Suppressor macrophage treated with lipopolysaccharide for 4 hours (primary cell): ENCODE measurements around the gene NBAS.
"Not testable (repeated sequence)": the region's sequence is repeated elsewhere in the genome, so short reads cannot be mapped to it uniquely, and the experiment has no call there.

Experiments
- DNase-seq: peaks from one replicate; pipeline ENCODE4 v3.0.0-alpha.2; 2020

The NBAS gene

DNA sequence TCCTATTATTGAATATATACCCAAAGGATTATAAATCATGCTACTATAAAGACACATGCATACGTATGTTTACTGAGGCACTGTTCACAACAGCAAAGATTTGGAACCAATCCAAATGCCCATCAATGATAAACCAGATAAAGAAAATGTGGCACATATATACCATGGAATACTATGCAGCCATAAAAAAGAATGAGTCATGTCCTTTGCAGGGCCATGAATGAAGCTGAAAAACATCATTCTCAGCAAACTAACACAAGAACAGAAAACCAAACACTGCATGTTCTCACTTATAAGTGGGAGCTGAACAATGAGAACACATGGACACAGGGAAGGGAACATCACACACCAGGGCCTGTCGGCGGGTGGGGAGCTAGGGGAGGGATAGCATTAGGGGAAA is 310.2 kb downstream of the NBAS start:
- DNase-seq: not testable (repeated sequence)

DNA sequence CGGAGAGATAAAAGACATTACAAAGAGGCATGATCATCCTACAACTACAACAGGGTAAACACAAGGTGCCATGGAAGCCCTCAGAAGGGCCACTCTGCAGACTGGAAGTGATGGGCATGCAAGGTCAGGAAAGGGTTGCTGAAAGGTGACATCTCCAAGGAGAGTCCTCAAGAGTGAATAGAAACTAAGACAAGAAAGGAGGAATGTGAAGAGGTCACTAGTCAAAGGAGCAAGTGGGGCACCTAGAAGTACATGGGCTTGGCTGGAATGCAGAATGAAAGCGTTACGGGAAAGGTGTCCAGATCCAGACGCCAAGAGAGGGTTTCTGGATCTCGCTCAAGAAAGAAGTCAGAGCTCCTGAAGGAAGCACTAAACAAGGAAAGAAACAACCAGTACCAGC is 314.3 kb downstream of the NBAS start:
- DNase-seq: no peak

DNA sequence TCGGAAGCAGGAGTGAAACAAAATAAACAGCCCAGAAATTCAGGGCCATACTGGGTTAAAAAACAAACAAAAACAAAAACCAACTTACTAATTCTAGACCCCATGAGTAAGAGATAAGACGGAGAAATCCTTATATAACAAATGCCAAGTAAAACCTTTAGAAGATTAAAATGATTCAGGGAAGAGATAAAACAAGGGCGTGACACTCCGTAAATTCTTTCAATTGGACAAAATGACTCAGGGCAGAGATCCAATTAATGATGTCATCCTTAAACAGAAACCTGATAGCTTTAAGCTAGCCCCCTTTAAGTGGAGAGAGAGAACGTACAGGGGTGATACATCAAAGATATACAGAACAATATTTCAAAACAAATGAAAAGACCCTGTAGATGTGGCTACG is 317.4 kb downstream of the NBAS start:
- DNase-seq: no peak

DNA sequence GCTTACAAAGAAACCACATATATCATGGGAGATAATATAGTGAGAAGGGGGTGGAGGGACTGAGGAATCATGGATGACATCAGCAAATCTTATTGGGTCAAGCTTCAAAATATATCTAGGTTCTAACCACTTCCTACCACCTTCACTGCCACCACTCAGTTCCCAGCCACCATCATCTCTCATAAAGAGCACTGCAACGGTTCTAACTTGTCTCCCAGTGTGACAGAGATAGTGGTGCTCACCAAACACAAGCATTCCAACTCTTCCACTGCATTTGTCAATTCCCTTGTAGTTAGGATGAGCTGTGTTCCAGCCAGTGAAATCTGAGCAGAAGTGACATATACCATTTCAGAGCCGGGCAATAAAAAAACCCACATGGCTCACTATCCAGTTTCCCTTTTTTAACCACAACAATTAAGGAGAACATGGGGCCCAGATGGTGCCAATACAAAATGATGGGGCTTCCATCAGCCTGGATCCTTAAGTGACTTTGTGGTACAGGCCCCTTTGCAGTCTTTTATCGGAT is 318.1 kb downstream of the NBAS start:
- DNase-seq: no peak

DNA sequence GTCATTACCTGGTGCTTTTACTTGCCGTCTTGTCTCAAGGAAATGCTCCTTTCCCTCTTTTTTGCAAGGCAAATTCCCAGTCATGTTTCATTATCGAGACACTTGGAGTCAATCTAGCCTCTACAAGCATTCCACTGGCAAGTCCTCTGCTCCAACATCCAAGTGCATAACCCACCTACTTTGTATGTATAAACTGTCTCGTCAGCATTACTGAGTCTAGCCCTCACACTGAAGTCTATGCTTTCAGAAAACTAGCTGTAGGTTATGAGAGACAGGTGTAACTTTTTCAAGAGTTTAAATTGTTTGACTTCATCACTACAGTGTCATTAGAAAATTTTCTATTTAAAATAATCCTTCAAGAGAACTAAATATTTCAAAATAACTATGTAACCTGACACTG is 319.2 kb downstream of the NBAS start:
- no peak for DNase-seq

DNA sequence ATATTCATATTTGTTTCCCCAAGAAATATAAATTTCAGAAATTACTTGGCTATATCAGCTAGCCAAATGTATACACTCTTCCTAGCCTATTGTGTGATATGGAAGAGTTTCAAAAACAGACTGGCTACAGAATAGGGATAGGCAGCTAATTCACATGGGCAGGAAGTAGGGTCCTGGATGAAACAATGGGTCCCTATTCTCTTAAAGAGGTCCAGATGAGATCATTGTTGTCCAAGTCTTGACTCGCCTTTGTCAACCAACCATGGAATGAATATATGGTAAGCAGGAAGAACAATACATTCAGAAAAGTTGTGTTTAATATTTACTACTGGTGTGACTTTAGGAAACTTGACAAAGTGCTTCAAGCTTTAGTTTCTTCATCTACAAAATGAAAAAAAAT is 319.9 kb downstream of the NBAS start:
- DNase-seq: no peak

DNA sequence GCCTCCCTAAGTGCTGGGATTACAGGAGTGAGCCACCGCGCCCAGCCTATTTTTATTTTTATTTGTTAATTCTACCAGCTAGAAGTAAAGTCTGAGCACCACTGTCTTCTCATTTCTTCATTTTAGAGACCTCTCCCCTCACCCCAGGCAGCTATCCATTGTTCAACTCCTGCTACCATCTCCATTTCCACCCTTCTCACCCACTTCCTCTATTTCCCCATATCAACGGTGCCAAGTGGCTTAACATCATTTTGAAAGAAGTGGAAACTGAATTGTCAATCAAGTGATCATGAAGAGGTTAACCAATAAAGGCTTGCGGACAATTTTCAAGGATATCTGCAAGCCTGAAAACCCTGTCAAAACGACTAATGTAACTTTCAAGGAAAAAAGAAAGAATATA is 323.1 kb downstream of the NBAS start:
- DNase-seq: no peak

DNA sequence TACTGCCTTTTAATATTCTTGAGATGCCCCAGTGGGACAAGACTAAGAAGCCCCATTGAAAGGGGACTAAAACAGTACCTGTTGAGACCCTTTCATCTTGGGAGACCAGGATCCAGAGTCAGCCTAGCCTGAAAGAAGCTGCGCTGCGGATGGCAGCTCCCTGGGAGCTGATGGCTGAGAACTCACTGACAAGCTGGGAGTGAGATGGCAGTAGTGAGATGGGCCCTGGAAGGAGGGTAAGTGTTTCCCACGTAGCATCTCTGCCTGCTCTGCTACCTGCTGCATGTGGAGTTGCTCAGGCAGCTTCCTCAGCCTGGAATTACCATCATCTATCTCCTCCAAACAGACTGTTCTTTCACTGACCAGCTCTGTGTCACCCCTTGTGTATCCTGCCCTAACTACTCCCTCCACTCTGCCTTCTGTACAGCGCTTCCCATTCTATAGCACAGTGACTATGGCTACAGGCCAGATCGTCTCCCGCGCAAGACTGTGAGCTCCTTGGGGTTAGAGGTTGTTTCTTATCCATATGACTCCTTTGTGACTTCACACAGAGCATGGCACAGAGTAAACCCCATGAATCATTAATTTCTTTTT is 330.4 kb downstream of the NBAS start:
- DNase-seq: no peak

DNA sequence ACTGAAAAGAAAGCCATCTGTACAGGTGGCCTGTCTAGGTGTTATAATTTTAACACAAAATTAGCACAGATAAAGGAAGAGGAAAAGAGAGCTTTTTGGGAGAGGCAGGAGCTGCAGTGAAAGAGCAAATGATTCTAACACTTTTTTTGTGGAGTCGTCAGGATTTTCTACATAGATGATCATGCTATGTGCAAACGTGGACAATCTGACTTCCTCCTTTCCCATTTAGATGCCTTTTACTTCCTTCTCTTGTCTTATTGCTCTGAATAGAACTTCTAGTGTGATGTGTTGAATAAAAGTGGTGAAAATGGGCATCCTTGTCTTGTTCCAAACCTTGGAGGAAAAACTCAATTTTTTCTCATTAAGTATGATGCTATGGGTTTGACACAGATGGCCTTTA is 334.5 kb downstream of the NBAS start:
- peak; percentile 30 for DNase-seq

DNA sequence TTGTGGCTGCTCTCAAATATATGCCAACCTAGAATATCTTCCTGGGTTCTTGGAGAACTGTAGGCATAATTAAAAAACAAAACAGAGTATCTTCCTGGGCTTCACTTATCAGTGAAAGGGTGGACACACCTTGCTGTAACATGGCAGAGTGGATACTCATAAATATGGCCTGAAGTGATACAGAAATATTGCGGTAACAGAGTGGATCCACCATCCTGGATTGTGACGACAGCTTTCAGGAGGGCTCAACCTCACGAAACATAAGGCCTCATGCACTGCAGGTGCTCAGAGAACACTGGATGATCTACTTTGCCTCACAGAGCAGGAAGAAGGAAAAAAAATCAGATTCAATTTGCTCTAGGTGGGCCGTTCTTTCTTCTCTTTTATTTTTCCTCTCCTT is 336.0 kb downstream of the NBAS start:
- no peak for DNase-seq

DNA sequence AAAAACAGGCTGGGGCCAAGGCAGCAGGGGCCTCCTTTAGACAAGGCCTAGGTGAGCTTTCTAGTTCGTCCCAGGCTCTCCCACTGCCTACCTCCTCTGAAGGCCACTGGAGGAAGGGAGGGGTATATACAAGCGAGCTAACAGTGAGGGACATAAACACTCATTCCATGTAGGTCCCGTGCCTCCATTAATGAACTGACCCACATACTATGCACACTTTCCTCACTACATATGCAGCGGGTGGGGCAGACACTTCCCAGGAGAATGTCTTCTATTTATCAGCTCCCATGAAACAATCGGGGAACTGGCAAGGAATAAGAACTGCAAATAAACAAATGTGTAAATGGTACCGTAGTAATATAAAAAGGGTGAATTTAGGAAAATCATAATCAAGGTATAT is 336.5 kb downstream of the NBAS start:
- DNase-seq: no peak

DNA sequence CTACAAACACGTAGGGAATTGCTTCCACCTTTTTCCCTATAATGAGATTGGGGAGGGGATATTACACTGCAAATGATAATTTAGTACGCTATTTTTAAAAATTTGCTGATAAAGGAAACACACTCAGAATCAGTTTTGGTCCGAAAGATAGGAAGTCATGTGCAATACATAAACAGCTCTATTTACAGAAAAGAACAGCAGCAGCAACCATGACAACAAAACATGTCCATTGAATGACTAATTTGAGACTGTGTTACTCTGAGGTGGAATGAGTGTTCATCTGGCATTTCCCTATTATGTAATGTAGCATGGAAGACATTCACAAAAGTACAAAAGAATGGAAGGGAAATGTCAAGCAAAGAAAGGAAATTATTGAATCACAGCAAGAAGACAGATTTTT is 337.2 kb downstream of the NBAS start:
- DNase-seq: peak; percentile 79

DNA sequence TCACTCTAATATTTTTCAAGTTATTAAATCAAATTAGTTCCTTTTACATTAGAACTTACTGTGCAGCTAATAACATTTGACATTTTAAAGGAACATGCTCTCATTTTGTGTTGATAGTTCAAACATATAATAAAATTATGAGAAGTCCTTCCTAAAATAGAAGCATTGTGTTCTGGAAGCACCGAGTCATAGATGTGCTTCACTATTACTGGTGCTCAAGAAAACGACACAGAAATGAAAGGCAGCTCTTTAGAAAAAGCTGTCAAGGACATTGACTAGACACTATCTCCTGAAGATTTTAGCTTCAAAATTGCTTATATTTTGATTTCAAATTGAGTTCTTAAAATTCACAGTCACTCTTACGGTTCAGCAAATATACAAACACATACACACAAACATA is 338.3 kb downstream of the NBAS start:
- DNase-seq: no peak

DNA sequence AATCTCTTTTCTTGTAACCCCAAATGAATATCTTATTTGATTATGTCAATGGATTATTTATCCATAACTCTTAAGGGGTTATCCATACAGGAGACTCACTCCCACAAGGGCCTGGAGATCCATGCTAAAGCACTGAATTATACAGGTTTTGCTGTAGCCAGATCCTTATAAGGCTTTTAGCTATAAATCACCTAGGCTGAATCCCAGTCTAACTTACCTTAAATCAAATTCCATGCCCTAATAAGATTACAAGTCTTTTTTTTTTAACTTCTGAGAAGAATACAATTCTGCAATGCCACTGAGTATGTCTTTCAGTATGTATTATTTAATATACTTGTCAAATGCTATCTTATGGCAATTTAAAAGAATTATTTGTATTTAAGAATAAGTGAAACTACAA is 340.5 kb downstream of the NBAS start:
- no peak for DNase-seq

DNA sequence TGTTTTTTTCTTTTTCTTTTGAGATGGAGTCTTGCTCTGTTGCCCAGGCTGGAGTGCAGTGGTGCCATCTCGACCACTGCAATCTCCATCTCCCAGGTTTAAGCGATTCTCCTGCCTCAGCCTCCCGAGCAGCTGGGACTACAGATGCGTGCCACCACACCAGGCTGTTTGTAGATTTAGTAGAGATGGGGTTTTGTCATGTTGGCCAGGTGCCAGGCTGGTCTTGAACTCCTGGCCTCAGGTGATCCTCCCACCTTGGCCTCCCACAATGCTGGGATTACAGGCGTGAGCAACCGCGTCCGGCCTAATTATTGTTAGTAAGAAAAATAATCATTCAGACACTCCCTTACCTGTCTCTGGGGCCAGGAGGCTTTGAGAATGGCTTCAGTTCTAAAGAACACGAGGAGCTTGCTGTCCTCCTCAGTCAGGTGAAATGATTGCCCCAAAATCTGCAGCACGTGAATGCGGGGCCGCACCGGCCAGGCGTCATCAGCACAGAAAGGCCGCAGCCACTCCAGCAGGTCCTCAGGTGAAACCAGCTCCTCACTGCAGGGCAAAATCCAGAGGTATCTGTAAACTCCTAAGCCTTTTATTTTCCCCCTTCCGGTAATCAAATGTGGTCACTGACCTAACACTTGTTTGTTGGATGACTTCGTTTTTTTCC is 342.6 kb downstream of the NBAS start:
- no peak for DNase-seq

DNA sequence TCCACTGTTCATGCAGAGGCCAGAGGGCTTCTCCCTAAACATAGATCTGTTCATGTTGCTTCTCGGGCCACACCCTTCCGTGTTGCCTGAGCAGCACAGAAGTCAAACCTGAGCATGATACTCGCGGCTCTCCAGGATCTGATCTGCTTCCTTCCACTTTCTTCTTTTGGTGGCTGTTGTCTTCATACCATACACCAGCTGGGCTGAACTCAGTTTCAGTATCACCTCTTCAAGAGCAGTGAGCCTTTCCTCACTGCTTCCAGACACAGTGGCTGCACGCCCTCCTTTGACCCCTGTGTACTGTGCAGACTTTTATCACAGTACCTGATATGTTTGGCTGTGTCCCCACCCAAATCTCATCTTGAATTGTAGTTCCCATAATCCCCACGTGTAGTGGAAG is 348.9 kb downstream of the NBAS start:
- DNase-seq: no peak

DNA sequence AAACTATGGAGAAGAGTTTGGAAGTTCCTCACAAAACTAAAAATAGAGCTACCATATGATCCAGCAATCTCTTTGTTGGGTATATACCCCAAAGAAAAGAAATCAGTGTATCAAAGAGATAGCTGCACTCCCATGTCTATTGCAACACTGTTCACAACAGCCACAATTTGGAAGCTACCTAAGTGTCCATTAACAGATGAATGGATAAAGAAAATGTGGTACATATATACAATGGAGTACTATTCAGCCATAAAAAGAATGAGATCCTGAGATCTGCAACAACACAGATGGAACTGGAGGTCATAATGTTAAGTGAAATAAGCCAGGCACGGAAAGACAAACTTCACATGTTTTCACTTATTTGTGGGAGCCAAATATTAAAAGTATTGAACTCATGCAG is 350.6 kb downstream of the NBAS start:
- DNase-seq: not testable (repeated sequence)

DNA sequence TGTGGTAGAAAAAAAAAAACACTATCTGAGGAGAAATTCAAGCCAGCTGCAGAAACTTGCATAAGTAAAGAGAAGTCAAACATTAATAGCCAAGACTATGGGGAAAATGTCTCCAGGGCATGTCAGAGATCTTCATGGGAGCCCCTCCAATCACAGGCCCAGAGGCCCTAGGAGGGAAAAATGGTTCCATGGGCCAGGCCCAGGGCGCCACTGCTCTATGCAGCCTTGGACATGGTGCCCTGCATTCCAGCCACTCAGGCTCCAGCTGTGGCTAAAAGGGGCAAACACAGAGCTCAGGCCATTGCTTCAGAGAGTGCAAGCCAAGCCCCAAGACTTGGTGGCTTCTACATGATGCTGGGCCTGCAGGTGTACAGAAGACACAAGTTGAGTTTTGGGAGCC is 354.7 kb downstream of the NBAS start:
- DNase-seq: no peak

DNA sequence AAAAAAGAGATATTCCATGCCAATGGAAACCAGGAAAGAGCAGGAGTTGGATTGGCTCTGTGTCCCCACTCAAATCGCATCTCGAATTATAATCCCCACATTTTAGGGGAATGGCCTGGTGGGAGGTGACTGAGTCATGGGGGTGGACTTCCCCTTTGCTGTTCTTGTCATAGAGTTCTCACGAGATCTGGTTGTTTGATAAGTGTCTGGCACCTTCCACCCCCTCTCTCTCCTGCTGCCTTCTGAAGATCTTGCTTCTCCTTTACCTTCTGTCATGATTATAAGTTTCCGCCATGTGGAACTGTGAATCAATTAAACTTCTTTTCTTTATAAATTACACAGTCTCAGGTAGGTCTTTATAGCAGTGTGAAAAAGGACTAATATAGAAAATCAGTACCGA is 355.6 kb downstream of the NBAS start:
- no peak for DNase-seq

DNA sequence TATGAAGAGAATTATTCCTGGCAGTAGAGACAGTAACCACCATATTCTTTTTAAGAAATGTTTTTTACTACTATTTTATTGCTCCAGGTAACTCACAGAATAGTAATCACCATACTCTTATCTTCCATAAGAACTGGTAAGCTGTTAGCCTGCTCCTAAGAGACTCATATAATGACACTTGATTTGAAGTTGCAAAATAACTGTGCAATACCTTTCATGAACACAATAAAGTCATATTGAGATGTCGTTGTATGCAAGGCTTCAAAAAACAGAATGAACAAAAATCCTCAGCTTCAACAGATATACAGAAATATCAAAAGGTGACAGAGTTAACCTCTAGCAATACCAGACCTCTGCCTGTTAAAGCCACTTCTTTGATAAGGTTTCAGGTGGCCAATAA is 360.1 kb downstream of the NBAS start:
- DNase-seq: no peak

DNA sequence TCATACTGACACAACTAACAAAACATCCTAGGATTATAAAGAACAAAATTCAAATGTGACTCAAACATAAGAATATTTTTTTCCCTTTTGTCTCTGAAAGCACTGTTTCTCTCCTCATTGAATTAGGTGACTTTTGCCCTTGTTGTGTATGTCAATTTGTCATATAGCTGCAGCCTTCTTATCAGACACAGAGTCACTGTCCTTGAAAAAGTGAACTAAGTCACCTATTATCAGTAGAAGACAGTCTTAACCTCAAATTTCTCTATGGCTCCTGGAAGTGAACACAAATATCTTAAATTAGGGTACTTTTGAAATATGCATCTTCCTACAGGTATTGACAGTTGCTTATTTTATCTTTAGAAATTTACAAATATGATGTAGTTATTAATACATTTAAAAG is 360.6 kb downstream of the NBAS start:
- no peak for DNase-seq

DNA sequence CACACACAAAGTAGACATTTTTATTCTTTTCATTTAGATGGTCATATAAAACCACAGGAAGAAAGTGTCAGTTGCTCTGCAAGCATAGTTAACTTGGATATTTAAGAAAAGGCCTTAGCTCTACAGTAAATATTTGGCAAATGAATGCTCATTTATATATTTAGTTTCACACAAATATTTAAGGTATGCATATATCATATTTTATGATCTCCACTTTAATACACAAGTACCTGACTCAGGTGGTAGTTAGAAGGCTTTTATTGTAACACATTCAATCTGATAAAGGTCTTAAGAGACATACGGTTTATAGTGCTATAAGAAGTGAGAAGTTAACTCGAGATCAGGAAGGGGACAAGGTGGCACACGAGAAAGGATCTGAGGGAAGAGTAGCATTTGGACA is 363.1 kb downstream of the NBAS start:
- DNase-seq: no peak

DNA sequence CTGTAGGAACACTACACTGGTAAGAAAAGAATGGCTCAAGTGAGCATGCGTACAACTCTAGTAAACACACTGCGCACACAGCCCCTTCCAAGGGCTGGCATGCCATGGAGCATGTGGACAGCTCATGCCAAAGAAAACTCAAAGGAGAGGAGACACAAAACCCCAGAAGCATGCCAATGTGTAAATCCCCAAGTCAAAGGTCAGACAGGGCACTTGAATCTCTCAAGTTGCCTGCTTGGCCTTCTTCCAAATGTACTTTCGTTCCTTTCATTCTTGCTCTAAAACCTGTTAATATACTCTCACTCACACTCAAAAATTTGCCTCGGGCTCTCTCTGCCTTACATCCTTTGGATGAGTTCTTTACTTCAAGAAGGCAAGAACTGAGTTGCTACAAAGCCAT is 365.3 kb downstream of the NBAS start:
- no peak for DNase-seq

DNA sequence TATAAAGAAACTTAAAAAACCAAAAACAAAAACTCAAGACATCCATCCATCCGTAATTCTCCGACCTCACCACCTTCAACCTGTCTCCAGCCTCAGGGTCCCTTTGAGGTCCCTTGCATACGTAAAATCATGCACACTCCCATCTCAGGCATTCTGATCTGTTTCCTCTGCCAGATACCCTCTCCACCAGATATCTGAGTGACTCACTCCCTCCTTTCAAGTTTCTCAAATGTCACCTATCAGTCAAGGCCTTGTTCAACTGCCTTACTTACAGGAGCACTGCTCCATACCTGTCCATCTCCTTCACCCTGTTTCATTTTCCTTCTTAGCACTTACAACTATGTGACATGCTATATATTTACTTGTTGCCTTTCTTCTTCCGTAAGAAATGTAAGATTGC is 369.3 kb downstream of the NBAS start:
- DNase-seq: no peak

DNA sequence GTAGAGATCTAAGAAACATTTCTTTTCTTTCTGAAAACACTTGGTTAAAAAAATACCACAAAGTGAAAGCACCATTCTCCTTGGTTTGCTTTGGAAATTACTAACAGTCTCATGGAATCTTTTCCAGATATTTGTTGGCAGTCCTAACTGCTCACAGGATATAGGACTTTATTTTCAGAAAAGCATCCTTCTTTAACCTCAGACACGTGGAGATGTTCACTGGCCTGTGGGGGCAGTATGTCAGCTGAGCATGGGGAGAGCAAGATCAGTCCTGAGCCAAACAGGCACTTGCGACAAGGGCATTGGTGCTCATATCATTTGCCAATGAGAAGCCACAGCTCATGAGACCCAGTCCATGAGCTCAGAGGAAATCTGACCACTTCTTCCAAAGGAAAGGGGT is 371.9 kb downstream of the NBAS start:
- no peak for DNase-seq
